ENCODE data around the gene ACTMAP.
"Not testable (repeated sequence)": the region's sequence is repeated elsewhere in the genome, so short reads cannot be mapped to it uniquely, and the experiment has no call there.

ACTMAP gene

GRCh38 chr19:40775632-40776022, 25.4 kb upstream of the ACTMAP start:
- DNase-seq: no peak

- no peak for DNase-seq
Measured at GRCh38 chr19:40774916-40775631, 24.8 kb upstream of the ACTMAP start, which contains the start of gene MIA. MIA (plus strand) TSS chr19:40775521; CDS start chr19:40775543, 22 bp downstream.

GRCh38 chr19:40771101-40771862, 21.0 kb upstream of the ACTMAP start:
- DNase-seq: not testable (repeated sequence)

- no peak for DNase-seq
Measured at GRCh38 chr19:40768869-40769268, 18.6 kb upstream of the ACTMAP start.

GRCh38 chr19:40766385-40766784, 16.1 kb upstream of the ACTMAP start:
- not testable (repeated sequence) for DNase-seq

- no peak for DNase-seq
Measured at GRCh38 chr19:40763963-40764362, 13.7 kb upstream of the ACTMAP start.

GRCh38 chr19:40763526-40763925, 13.2 kb upstream of the ACTMAP start:
- no peak for DNase-seq

- no peak for DNase-seq
Measured at GRCh38 chr19:40762754-40763470, 12.6 kb upstream of the ACTMAP start.

GRCh38 chr19:40759352-40759751, 9.1 kb upstream of the ACTMAP start:
- no peak for DNase-seq

- no peak for DNase-seq
Measured at GRCh38 chr19:40758491-40758890, 8.2 kb upstream of the ACTMAP start.

- no peak for DNase-seq
Measured at GRCh38 chr19:40756502-40757110, 6.3 kb upstream of the ACTMAP start.

GRCh38 chr19:40755791-40756190, 5.5 kb upstream of the ACTMAP start:
- no peak for DNase-seq

GRCh38 chr19:40755248-40755624, 5.0 kb upstream of the ACTMAP start:
- DNase-seq: no peak

GRCh38 chr19:40754611-40755247, 4.5 kb upstream of the ACTMAP start:
- DNase-seq: peak; percentile 38

GRCh38 chr19:40752257-40752781, 2.0 kb upstream of the ACTMAP start:
- DNase-seq: no peak

GRCh38 chr19:40750874-40751537, 729 bp upstream of the ACTMAP start, which contains the start of gene SNRPA:
SNRPA (plus strand) TSS chr19:40751203; CDS start chr19:40751409, 206 bp downstream.
- DNase-seq: peak; percentile 97

- no peak for DNase-seq
Measured at GRCh38 chr19:40747536-40747935, 2.7 kb downstream of the ACTMAP start.

GRCh38 chr19:40745402-40745780, 4.9 kb downstream of the ACTMAP start:
- no peak for DNase-seq

- peak; percentile 39 for DNase-seq
Measured at GRCh38 chr19:40744554-40745401, 5.5 kb downstream of the ACTMAP start.

- no peak for DNase-seq
Measured at GRCh38 chr19:40743926-40744325, 6.4 kb downstream of the ACTMAP start.

- no peak for DNase-seq
Measured at GRCh38 chr19:40742886-40743285, 7.4 kb downstream of the ACTMAP start.

Measured in CD4-positive, alpha-beta T cell treated with Interleukin-6 for 4 hours (primary cell).